K562 (cell line): ENCODE results near the gene CHCHD5. TPM values are rescaled to one million over a fixed set of nuclear protein-coding genes. Genes with fewer than 3 reads are reported as not detected.

ENCODE experiments used
- BACH1 ChIP-seq: fragments of 200-800 bp; sonication (Bioruptor generic); IDR thresholded peaks from 2 replicates; pipeline ENCODE4 v1.6.1; 2016; ENCODE audit warnings: missing genetic modification characterization, missing compliant biosample characterization
- CBX8 ChIP-seq: fragments of 200-600 bp; sonication (generic); IDR thresholded peaks from 2 replicates; pipeline ENCODE4 v1.6.1; 2012; ENCODE audit warnings: borderline replicate concordance, mixed run types, low read depth, mild to moderate bottlenecking, moderate library complexity, mixed read lengths, low read length, control low read depth, inconsistent platforms; ENCODE audit not compliant: poor library complexity, severe bottlenecking; ENCODE audit errors: extremely low read depth
- ETV5 ChIP-seq: sonication (generic); formaldehyde crosslinking; IDR thresholded peaks from 2 replicates; pipeline ENCODE4 v1.4.0; 2020; ENCODE audit warnings: low read depth, mild to moderate bottlenecking, missing genetic modification reagents
- KLF1 ChIP-seq: fragments of 450-650 bp; IDR thresholded peaks from 2 replicates; pipeline ENCODE4 v1.6.1; 2016; ENCODE audit warnings: missing genetic modification characterization, missing compliant biosample characterization
- NFXL1 ChIP-seq: fragments of 450-650 bp; formaldehyde crosslinking; IDR thresholded peaks from 2 replicates; pipeline ENCODE4 v1.4.0; 2021; ENCODE audit warnings: mild to moderate bottlenecking
- PHF21A ChIP-seq: fragments of 450-650 bp; IDR thresholded peaks from 2 replicates; pipeline ENCODE4 v1.6.1; 2017; ENCODE audit warnings: low read depth, borderline replicate concordance
- PTTG1 ChIP-seq: fragments of 450-650 bp; IDR thresholded peaks from 2 replicates; pipeline ENCODE4 v1.6.1; 2016; ENCODE audit warnings: low read depth, mild to moderate bottlenecking, missing genetic modification characterization, missing compliant biosample characterization
- RBM22 ChIP-seq: fragments of 200-400 bp; formaldehyde crosslinking; IDR thresholded peaks from 2 replicates; pipeline ENCODE4 v1.6.1; 2018; ENCODE audit warnings: low read length, low read depth; ENCODE audit not compliant: poor library complexity, severe bottlenecking
- SMARCA4 ChIP-seq: fragments of 450-650 bp; IDR thresholded peaks from 2 replicates; pipeline ENCODE4 v1.6.1; 2016
- TAF1 ChIP-seq: IDR thresholded peaks from 2 replicates; pipeline ENCODE4 v1.6.1; 2011; ENCODE audit warnings: mild to moderate bottlenecking, low read length, moderate library complexity; ENCODE audit not compliant: insufficient read depth, control insufficient read depth, severe bottlenecking; ENCODE audit errors: extremely low read depth
- XRCC4 ChIP-seq: IDR thresholded peaks from one replicate; pipeline ENCODE4 v1.6.1; 2011; ENCODE audit not compliant: insufficient read depth, insufficient read length; ENCODE audit errors: extremely low read depth
- YY1 ChIP-seq, 3 experiments: IDR thresholded peaks; 2 replicates each; pipeline ENCODE4 v1.6.1; 2011; ENCODE audit warnings: low read length in 2 of 3, mild to moderate bottlenecking in 2 of 3, moderate library complexity in 2 of 3, borderline replicate concordance in 1 of 3, control low read depth in 1 of 3, low read depth in 1 of 3; ENCODE audit not compliant: insufficient read depth in 3 of 3, insufficient replicate concordance in 2 of 3, control insufficient read depth in 1 of 3, insufficient read length in 1 of 3; ENCODE audit errors: extremely low read depth in 1 of 3
- ZNF12 ChIP-seq: sonication (generic); formaldehyde crosslinking; IDR thresholded peaks from 2 replicates; pipeline ENCODE4 v1.4.0; 2020; ENCODE audit warnings: mild to moderate bottlenecking, missing genetic modification reagents
- ZNF239 ChIP-seq: fragments of 250-450 bp; sonication (Bioruptor Pico); IDR thresholded peaks from 2 replicates; pipeline ENCODE4 v1.4.0; 2020; ENCODE audit warnings: mild to moderate bottlenecking
- ZNF561 ChIP-seq: fragments of 450-650 bp; formaldehyde crosslinking; conservative IDR thresholded peaks from 2 replicates; pipeline ENCODE4 v1.4.0; 2020; ENCODE audit warnings: mild to moderate bottlenecking, moderate library complexity
- ZNF57 ChIP-seq: fragments of 450-650 bp; formaldehyde crosslinking; IDR thresholded peaks from 2 replicates; pipeline ENCODE4 v1.4.0; 2020; ENCODE audit warnings: mild to moderate bottlenecking, moderate library complexity
- polyA plus RNA-seq, 8 experiments: library from polyadenylated mRNA; depleted of rRNA in 4 of 8; stranded (reverse) in 5 of 8; unstranded in 3 of 8; fragments of >200 nt; fragmentation: Nextera tagmentation in 2 of 8; fragmentation: Illumina TruSeq in 1 of 8; extraction: Ambion mirVana in 2 of 8; extraction: Trizol in 1 of 8; gene quantifications; 2 replicates each; pipeline versions ENCODE4 v1.2.1 to v1.2.3, GENCODE V29; 2011 to 2014; ENCODE audit warnings: inconsistent platforms in 1 of 8, missing spikeins in 1 of 8
- total RNA-seq, 7 experiments: library from RNA; depleted of rRNA in 6 of 7; stranded (reverse); fragments of >200 nt in 6 of 7; fragmentation: Illumina TruSeq in 2 of 7; extraction: Trizol in 2 of 7; gene quantifications; 2 replicates each; pipeline versions ENCODE4 v1.2.1 to v1.2.3, GENCODE V29; 2011 to 2021; ENCODE audit warnings: low replicate concordance in 1 of 7
- TF ChIP-seq, protein P1 (sequence below), 3 experiments: fragments of 200-800 bp in 1 of 3; fragments of 250-450 bp in 1 of 3; fragments of 450-650 bp in 1 of 3; sonication (Bioruptor Pico) in 1 of 3; sonication (Bioruptor generic) in 1 of 3; formaldehyde crosslinking in 1 of 3; IDR thresholded peaks; 2 replicates each; pipeline versions ENCODE4 v1.6.1 to v1.8.0; 2016 to 2022; ENCODE audit warnings: mild to moderate bottlenecking in 2 of 3, missing genetic modification characterization in 2 of 3, missing compliant biosample characterization in 1 of 3, moderate library complexity in 1 of 3
- TF ChIP-seq, protein P2 (sequence below): fragments of 450-650 bp; IDR thresholded peaks from 2 replicates; pipeline ENCODE4 v1.6.1; 2016
- TF ChIP-seq, protein P3 (sequence below): sonication (generic); formaldehyde crosslinking; IDR thresholded peaks from 2 replicates; pipeline ENCODE4 v1.8.1; 2022; ENCODE audit warnings: missing genetic modification reagents

CHCHD5 gene
- total and polyA plus RNA-seq, 9 of the 15 experiments (the other 6 are each of a cell fraction or from before 2014, with no cell fraction given) = 7.4 to 79.3 (median 33.4) TPM

DNA sequence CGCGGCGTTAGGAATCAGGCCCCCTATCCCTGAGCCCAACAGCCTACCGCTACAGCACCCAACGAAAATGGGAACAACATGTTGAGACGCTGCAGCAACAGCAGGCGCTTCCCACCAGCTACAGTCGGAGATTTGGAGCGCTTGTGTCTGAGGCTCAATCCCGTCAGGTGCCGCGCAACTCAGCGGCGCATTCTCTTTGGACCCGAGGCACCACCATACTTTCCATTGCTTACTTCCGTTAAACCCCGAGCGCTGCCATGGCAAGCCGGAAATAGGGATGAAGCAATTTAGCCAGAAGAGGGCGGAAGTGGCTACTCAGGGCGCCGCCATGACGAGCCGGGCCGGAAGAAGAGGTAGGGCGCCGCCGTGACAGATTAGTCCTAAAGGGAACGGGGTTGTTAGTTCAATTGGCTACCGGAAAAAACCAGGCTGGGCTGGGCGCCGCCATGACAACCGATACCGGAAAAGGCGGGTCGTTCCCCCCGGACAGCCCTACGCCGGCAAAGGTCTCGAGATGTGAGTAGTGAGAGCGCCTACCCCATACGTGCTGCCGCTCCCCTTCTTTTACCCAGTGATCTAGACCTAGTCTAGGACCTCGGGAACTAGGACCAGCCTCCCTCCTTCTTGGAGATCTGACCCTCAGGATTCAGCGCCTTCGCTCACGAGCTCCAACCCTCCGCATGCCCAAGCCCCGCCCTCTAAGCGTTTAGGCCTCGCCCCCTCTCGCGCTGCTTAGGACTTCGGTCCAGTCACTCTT lies at the start of gene CHCHD5 (continued):
- TF ChIP-seq YY1 (IDR thresholded peaks at IDR 0.05; ENCODE audit: borderline replicate concordance in 1 of 3, control insufficient read depth in 1 of 3, extremely low read depth in 1 of 3, insufficient read depth in 3 of 3, insufficient read length in 1 of 3, insufficient replicate concordance in 2 of 3, low read depth in 1 of 3, low read length in 2 of 3) = peak; percentile 91 to 98 (median 98)
- TF ChIP-seq, protein P1, sequence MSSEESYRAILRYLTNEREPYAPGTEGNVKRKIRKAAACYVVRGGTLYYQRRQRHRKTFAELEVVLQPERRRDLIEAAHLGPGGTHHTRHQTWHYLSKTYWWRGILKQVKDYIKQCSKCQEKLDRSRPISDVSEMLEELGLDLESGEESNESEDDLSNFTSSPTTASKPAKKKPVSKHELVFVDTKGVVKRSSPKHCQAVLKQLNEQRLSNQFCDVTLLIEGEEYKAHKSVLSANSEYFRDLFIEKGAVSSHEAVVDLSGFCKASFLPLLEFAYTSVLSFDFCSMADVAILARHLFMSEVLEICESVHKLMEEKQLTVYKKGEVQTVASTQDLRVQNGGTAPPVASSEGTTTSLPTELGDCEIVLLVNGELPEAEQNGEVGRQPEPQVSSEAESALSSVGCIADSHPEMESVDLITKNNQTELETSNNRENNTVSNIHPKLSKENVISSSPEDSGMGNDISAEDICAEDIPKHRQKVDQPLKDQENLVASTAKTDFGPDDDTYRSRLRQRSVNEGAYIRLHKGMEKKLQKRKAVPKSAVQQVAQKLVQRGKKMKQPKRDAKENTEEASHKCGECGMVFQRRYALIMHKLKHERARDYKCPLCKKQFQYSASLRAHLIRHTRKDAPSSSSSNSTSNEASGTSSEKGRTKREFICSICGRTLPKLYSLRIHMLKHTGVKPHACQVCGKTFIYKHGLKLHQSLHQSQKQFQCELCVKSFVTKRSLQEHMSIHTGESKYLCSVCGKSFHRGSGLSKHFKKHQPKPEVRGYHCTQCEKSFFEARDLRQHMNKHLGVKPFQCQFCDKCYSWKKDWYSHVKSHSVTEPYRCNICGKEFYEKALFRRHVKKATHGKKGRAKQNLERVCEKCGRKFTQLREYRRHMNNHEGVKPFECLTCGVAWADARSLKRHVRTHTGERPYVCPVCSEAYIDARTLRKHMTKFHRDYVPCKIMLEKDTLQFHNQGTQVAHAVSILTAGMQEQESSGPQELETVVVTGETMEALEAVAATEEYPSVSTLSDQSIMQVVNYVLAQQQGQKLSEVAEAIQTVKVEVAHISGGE (CRISPR knock-in tag; IDR thresholded peaks at IDR 0.05) = peak in 2 of 3 experiments; percentile 32 to 94; a peak in 3 of 6 replicates
- TF ChIP-seq RBM22 = no peak
- no peak for TF ChIP-seq PTTG1 (tag)
- TF ChIP-seq, protein P2, sequence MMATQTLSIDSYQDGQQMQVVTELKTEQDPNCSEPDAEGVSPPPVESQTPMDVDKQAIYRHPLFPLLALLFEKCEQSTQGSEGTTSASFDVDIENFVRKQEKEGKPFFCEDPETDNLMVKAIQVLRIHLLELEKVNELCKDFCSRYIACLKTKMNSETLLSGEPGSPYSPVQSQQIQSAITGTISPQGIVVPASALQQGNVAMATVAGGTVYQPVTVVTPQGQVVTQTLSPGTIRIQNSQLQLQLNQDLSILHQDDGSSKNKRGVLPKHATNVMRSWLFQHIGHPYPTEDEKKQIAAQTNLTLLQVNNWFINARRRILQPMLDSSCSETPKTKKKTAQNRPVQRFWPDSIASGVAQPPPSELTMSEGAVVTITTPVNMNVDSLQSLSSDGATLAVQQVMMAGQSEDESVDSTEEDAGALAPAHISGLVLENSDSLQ = peak; percentile 80
- peak; percentile 64; the same call in 1 of the 2 replicates for TF ChIP-seq KLF1 (tag)
- TF ChIP-seq PHF21A = no peak
- TF ChIP-seq SMARCA4 = 0 out of 2 replicates have a peak, but pooled peaks have one; percentile 7
- TF ChIP-seq XRCC4 = no peak
- TF ChIP-seq ZNF239 (CRISPR knock-in tag) = no peak
- peak; percentile 86 for TF ChIP-seq TAF1
- TF ChIP-seq, protein P3, sequence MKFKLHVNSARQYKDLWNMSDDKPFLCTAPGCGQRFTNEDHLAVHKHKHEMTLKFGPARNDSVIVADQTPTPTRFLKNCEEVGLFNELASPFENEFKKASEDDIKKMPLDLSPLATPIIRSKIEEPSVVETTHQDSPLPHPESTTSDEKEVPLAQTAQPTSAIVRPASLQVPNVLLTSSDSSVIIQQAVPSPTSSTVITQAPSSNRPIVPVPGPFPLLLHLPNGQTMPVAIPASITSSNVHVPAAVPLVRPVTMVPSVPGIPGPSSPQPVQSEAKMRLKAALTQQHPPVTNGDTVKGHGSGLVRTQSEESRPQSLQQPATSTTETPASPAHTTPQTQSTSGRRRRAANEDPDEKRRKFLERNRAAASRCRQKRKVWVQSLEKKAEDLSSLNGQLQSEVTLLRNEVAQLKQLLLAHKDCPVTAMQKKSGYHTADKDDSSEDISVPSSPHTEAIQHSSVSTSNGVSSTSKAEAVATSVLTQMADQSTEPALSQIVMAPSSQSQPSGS (CRISPR knock-in tag) = no peak
- TF ChIP-seq ZNF57 (CRISPR knock-in tag) = no peak
- TF ChIP-seq ETV5 (CRISPR knock-in tag) = peak; percentile 100
- no peak for TF ChIP-seq ZNF561 (CRISPR knock-in tag)
- TF ChIP-seq ZNF12 (CRISPR knock-in tag) = peak; percentile 77; the same call in 1 of the 2 replicates
- TF ChIP-seq BACH1 = 0 out of 2 replicates have a peak, but pooled peaks have one; percentile 50
- TF ChIP-seq NFXL1 (CRISPR knock-in tag) = no peak
- no peak for TF ChIP-seq CBX8
